Measurements from ENCODE around the gene IGLL5. TPM values are rescaled to one million over a fixed set of nuclear protein-coding genes. Genes with fewer than 3 reads are reported as not detected.

Gene IGLL5
- polyA plus RNA-seq, 1 of the 3 experiments (the other 2 are of a cell fraction): not detected

DNA sequence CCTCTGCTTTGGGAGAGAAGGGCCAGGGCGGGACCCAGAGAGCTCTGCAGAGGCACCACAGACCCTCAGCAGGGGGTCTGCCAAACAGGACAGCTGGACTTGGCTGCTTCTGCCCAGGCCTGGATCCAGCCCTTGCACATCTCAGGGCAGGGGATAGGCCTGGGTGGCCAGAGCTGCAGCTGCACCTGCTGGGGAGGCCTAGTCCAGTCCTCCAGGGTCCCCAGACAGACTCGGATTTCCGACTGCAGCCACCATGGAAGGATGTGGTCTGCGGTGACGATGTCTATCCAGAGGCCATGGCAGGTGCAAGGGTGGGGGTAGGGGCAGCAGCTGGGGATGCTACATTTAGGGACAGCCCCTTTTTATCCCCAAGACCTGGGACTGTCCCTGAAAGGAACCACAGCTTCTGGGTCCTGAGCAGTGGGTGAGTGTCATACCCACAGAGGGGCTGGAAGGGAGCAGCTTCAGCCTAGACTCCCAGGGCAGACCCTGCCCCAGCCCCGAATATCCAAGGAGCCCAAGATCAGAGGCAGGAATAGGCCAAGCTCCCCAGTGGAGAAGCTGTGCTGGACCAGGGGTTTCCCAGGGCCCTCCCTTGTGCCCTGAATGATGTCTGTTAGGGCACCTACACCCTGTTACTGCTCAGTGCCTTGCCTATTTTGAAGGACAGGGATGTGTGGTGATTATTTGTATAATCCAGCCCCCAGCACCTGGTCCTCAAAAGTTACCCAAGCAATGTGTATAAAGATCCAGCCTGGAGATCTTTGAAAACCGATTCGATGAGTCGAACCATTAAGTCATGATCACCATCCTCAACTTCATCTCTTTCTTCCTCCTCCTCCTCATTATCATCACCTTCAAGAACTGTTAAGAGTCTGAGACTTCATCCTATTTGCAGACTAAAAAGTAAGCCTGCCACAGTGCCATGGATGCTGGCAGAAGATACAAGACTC lies 2.5 kb upstream of the IGLL5 start:
- 24% methylated on average over 9 of the region's 9 CpGs for WGBS (ENCODE audit: low lambda C conversion rate)
- H3K4me2 ChIP-seq: no peak overlapping the region
- H2AFZ ChIP-seq (ENCODE audit: low read depth): no peak overlapping the region
- H3K27ac ChIP-seq (ENCODE audit: low read depth in 2 of 2, low read length in 1 of 2): no peak overlapping the region
- H3F3A ChIP-seq (replicated peaks; ENCODE audit: insufficient read depth): no peaks in the 10 kb centered on the region
- no peaks in the 10 kb centered on the region for H3K9me3 ChIP-seq
- peaks cover 10% of the 10 kb centered on the region for H3K27me3 ChIP-seq (ENCODE audit: insufficient read depth)
- H3K4me3 ChIP-seq (ENCODE audit: low read depth in 2 of 2, low read length in 1 of 2): no peak overlapping the region
- no peaks in the 10 kb centered on the region for H3K36me3 ChIP-seq (replicated peaks in 1 of 2; ENCODE audit: control insufficient read depth in 1 of 2, insufficient read depth in 2 of 2, low read length in 1 of 2)
- H3K79me2 ChIP-seq (ENCODE audit: insufficient read depth): no peaks in the 10 kb centered on the region
- no peak for DNase-seq
- H3K9me2 ChIP-seq: no peaks in the 10 kb centered on the region
- ChIA-PET POLR2A (no interaction called here), CTCF (interaction anchor here (0.7 to 10.5 kb wide), 30 partner anchors 10 to 463 kb away, joined by 3 to 344 read pairs (median 12); partner anchors contain the start of gene PRAME)
- no peaks in the 10 kb centered on the region for H4K20me1 ChIP-seq (ENCODE audit: insufficient read depth)
- H3K4me1 ChIP-seq (ENCODE audit: control insufficient read depth in 1 of 2, insufficient read depth in 2 of 2, low read depth in 1 of 2, low read length in 1 of 2): peaks cover 0 to 25% of the 10 kb centered on the region in 2 experiments; a peak in 2 of 4 replicates
- TF ChIP-seq RCOR1 (IDR thresholded peaks at IDR 0.05; ENCODE audit: low read length) (no peak), EP300 (IDR thresholded peaks at IDR 0.05; ENCODE audit: borderline replicate concordance in 1 of 2, low read depth in 1 of 2, low read length in 1 of 2) (no peak), RFX5 (IDR thresholded peaks at IDR 0.05; ENCODE audit: low read length) (no peak)
- H3K9ac ChIP-seq: no peak overlapping the region

DNA sequence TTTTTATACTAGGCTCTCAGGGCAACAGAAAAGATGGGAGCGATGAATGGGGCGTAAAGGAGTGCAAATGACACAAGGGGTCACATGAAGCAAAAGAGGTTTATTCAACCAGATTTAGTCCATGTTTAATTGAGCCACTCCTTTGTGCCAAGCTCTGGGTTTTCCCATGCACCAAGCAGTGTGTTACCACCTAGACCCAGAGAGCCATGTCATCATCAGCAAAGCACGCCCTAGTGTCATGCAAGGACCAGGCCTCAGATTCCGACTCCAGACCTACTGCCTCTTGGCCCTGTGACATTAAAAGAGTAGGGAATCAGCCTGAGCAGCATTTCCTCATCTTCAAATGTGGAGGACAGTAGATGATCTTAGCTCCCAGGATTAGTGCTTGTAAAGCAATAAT lies 1.1 kb upstream of the IGLL5 start:
- DNase-seq: no peak
- Histone ChIP-seq H3F3A (replicated peaks; ENCODE audit: insufficient read depth) (no peaks in the 10 kb centered on the region), H2AFZ (ENCODE audit: low read depth) (no peak overlapping the region), H3K36me3 (replicated peaks in 1 of 2; ENCODE audit: control insufficient read depth in 1 of 2, insufficient read depth in 2 of 2, low read length in 1 of 2) (no peaks in the 10 kb centered on the region), H3K79me2 (ENCODE audit: insufficient read depth) (no peaks in the 10 kb centered on the region), H3K9me2 (no peaks in the 10 kb centered on the region), H3K4me3 (ENCODE audit: low read depth in 2 of 2, low read length in 1 of 2) (no peak overlapping the region), H3K27ac (ENCODE audit: low read depth in 2 of 2, low read length in 1 of 2) (no peak overlapping the region), H4K20me1 (ENCODE audit: insufficient read depth) (no peaks in the 10 kb centered on the region), H3K9ac (no peak overlapping the region), H3K4me2 (no peak overlapping the region), H3K4me1 (ENCODE audit: control insufficient read depth in 1 of 2, insufficient read depth in 2 of 2, low read depth in 1 of 2, low read length in 1 of 2) (peaks cover 0 to 11% of the 10 kb centered on the region in 2 experiments; a peak in 2 of 4 replicates), H3K27me3 (ENCODE audit: insufficient read depth) (peaks cover 10% of the 10 kb centered on the region), H3K9me3 (no peaks in the 10 kb centered on the region)
- POLR2A ChIA-PET: no interaction called here
- WGBS (ENCODE audit: low lambda C conversion rate): 55% methylated on average over 2 of the region's 4 CpGs
- TF ChIP-seq FOXJ3 (CRISPR knock-in tag; IDR thresholded peaks at IDR 0.05) (no peak), ELF1 (IDR thresholded peaks at IDR 0.05) (no peak), JUND (IDR thresholded peaks at IDR 0.05) (no peak), SIN3A (IDR thresholded peaks at IDR 0.05; ENCODE audit: borderline replicate concordance, low read depth, low read length) (no peak)
- TF ChIP-seq, protein P1, sequence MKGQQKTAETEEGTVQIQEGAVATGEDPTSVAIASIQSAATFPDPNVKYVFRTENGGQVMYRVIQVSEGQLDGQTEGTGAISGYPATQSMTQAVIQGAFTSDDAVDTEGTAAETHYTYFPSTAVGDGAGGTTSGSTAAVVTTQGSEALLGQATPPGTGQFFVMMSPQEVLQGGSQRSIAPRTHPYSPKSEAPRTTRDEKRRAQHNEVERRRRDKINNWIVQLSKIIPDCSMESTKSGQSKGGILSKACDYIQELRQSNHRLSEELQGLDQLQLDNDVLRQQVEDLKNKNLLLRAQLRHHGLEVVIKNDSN (IDR thresholded peaks at IDR 0.05; ENCODE audit: borderline replicate concordance, low read depth): no peak
- CTCF ChIA-PET: interaction anchor here (1.1 to 10.5 kb wide), 5 partner anchors 9 to 133 kb away, joined by 5 to 344 read pairs (median 7); no protein-coding TSS in a partner anchor

Data from SK-N-SH (cell line).